OCI-LY3 (cell line): ENCODE measurements around the gene GEMIN5.

Source experiments
- H2AFZ ChIP-seq: fragments of 200-600, 300-600 bp; shearing (Covaris generic); 2 replicates; pipeline ENCODE4 v1.6.0; 2014; ENCODE audit warnings: antibody characterized with exemption, low read depth, low read length
- H3K27ac ChIP-seq: fragments of 200-600, 300-600 bp; sonication (generic); 2 replicates; pipeline ENCODE4 v1.5.1; 2014; ENCODE audit warnings: mild to moderate bottlenecking, low read length, moderate library complexity, mixed read lengths
- H3K27me3 ChIP-seq: fragments of 200-600, 300-600 bp; sonication (generic); 2 replicates; pipeline ENCODE4 v1.6.1; 2014; ENCODE audit warnings: low read depth, low read length, mixed read lengths
- H3K36me3 ChIP-seq: fragments of 200-600, 300-600 bp; sonication (generic); replicated peaks from 2 replicates; pipeline ENCODE3; 2014; ENCODE audit warnings: low read depth, low read length, mixed read lengths
- H3K4me1 ChIP-seq: fragments of 300-600, 200-600 bp; sonication (generic); 2 replicates; pipeline ENCODE4 v1.6.1; 2014; ENCODE audit warnings: low read length, mixed read lengths
- H3K4me2 ChIP-seq: fragments of 200-600, 300-600 bp; sonication (generic); 2 replicates; pipeline ENCODE4 v1.6.1; 2014; ENCODE audit warnings: low read length, mixed read lengths
- H3K4me3 ChIP-seq: fragments of 300-600, 200-600 bp; sonication (generic); 2 replicates; pipeline ENCODE4 v1.5.1; 2014; ENCODE audit warnings: antibody characterized with exemption, mild to moderate bottlenecking, low read length, moderate library complexity
- H3K79me2 ChIP-seq: fragments of 300-600, 200-600 bp; shearing (Covaris generic); 2 replicates; pipeline ENCODE4 v1.6.1; 2014; ENCODE audit warnings: mild to moderate bottlenecking, low read length, mixed read lengths
- H3K9ac ChIP-seq: fragments of 300-600, 200-600 bp; shearing (Covaris generic); 2 replicates; pipeline ENCODE4 v1.6.0; 2014; ENCODE audit warnings: mild to moderate bottlenecking, low read length, moderate library complexity
- H3K9me3 ChIP-seq: fragments of 200-600, 300-600 bp; shearing (Covaris generic); 2 replicates; pipeline ENCODE4 v1.6.1; 2014; ENCODE audit warnings: low read length, mixed read lengths; ENCODE audit not compliant: insufficient read depth
- H4K20me1 ChIP-seq: fragments of 200-600, 300-600 bp; sonication (generic); 2 replicates; pipeline ENCODE4 v1.6.1; 2016; ENCODE audit warnings: low read length, mixed read lengths; ENCODE audit not compliant: insufficient read depth
- EZH2phosphoT487 ChIP-seq: fragments of 200-600 bp; shearing (Covaris generic); IDR thresholded peaks from 2 replicates; pipeline ENCODE4 v1.6.1; 2018; ENCODE audit warnings: antibody characterized with exemption, mixed run types, low read depth
- TF ChIP-seq, protein P1 (sequence below): fragments of 200-600, 300-600 bp; sonication (generic); IDR thresholded peaks from 2 replicates; pipeline ENCODE4 v1.5.1; 2014; ENCODE audit warnings: antibody characterized with exemption, low read length, low read depth

GEMIN5 gene

DNA sequence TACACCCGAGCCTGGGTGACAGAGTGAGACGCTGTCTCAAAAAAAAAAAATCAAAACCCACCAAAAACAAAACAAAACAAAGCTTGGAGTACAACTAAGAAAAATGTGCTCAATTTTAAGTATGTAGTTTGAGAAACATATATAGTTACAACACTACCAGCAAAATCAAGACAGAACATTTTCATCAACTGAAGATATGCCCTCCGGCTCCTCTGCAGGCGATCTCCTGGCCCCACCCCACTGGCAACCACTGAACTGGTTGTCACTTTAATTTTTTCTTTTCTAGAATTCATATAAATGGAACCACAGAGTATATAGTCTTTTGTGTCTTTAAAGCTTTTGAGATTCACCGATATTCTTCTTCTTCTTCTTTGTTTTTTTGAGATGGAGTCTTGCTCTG, 44.6 kb downstream of the GEMIN5 start:
- no peak overlapping the region for H2AFZ ChIP-seq
- H3K9ac ChIP-seq: no peak overlapping the region
- no peak overlapping the region for H3K4me2 ChIP-seq
- no peaks in the 10 kb centered on the region for H3K27me3 ChIP-seq
- no peaks in the 10 kb centered on the region for H3K79me2 ChIP-seq
- no peaks in the 10 kb centered on the region for H4K20me1 ChIP-seq
- H3K4me3 ChIP-seq: no peak overlapping the region
- no peak overlapping the region for H3K27ac ChIP-seq
- TF ChIP-seq EZH2phosphoT487: no peak
- TF ChIP-seq, protein P1, sequence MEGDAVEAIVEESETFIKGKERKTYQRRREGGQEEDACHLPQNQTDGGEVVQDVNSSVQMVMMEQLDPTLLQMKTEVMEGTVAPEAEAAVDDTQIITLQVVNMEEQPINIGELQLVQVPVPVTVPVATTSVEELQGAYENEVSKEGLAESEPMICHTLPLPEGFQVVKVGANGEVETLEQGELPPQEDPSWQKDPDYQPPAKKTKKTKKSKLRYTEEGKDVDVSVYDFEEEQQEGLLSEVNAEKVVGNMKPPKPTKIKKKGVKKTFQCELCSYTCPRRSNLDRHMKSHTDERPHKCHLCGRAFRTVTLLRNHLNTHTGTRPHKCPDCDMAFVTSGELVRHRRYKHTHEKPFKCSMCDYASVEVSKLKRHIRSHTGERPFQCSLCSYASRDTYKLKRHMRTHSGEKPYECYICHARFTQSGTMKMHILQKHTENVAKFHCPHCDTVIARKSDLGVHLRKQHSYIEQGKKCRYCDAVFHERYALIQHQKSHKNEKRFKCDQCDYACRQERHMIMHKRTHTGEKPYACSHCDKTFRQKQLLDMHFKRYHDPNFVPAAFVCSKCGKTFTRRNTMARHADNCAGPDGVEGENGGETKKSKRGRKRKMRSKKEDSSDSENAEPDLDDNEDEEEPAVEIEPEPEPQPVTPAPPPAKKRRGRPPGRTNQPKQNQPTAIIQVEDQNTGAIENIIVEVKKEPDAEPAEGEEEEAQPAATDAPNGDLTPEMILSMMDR: no peak
- no peaks in the 10 kb centered on the region for H3K4me1 ChIP-seq
- H3K36me3 ChIP-seq: peaks cover 40% of the 10 kb centered on the region
- H3K9me3 ChIP-seq: no peaks in the 10 kb centered on the region

DNA sequence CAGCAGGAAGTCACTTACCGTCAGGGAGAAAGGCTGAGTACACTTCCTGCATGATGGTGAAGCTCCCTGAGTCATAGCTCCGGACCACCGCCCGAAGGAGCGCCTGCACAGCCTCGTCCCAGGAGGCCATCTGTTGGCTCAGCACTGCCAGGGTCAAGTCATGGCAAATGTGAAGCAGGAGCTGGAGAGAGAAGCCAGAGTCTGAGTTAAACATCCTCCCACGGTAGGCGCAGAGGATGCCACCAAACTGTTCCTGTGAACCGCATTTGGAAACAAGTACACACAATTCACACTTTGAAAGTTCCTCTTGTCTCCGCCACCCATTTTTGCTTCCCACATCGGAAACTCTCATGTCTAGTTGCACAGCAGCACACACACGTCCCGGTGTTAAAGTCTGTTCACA, 45.6 kb downstream of the GEMIN5 start:
- Histone ChIP-seq H4K20me1 (no peaks in the 10 kb centered on the region), H3K4me2 (no peak overlapping the region), H3K9ac (no peak overlapping the region), H3K27ac (no peak overlapping the region), H2AFZ (no peak overlapping the region), H3K79me2 (no peaks in the 10 kb centered on the region), H3K4me1 (no peaks in the 10 kb centered on the region), H3K36me3 (peaks cover 47% of the 10 kb centered on the region), H3K9me3 (no peaks in the 10 kb centered on the region), H3K27me3 (no peaks in the 10 kb centered on the region), H3K4me3 (no peak overlapping the region)
- TF ChIP-seq, protein P1: no peak
- TF ChIP-seq EZH2phosphoT487: no peak

- Histone ChIP-seq H3K27me3 (no peaks in the 10 kb centered on the region), H3K36me3 (peaks cover 81% of the 10 kb centered on the region), H3K79me2 (no peaks in the 10 kb centered on the region), H2AFZ (no peak overlapping the region), H3K4me1 (no peaks in the 10 kb centered on the region), H3K9me3 (peaks cover 8% of the 10 kb centered on the region; the same call in 1 of the 2 replicates), H3K4me2 (no peak overlapping the region), H4K20me1 (no peaks in the 10 kb centered on the region), H3K27ac (no peak overlapping the region), H3K9ac (no peak overlapping the region), H3K4me3 (no peak overlapping the region)
- TF ChIP-seq, protein P1: no peak
- TF ChIP-seq EZH2phosphoT487: no peak
Measured at GRCh38 chr5:154885439-154885838, 52.6 kb downstream of the GEMIN5 start.

DNA sequence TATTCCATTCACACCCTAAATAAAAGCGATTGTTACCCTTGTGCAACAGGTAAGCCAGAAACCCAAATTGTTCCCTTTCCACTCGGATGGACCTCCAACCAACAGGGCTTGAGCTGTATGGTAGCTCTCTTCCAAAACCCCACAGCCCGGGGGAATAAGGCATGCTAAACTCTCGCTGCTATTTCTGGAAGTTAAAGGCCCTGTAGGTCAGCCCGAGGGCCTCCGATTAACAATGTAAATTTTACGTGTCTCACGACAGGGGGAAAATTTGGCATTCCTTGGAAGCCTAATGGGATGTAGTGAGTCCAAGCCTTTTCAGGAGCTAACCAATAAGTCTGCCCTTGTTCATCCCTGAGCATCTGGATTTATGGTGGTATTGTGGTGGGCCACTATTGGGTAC, 53.6 kb downstream of the GEMIN5 start:
- Histone ChIP-seq H3K27me3 (no peaks in the 10 kb centered on the region), H3K27ac (no peak overlapping the region), H3K9ac (no peak overlapping the region), H3K4me1 (no peaks in the 10 kb centered on the region), H3K4me3 (no peak overlapping the region), H2AFZ (no peak overlapping the region), H3K9me3 (peaks cover 8% of the 10 kb centered on the region; the same call in 1 of the 2 replicates), H4K20me1 (no peaks in the 10 kb centered on the region), H3K79me2 (no peaks in the 10 kb centered on the region), H3K36me3 (peaks cover 85% of the 10 kb centered on the region), H3K4me2 (no peak overlapping the region)
- TF ChIP-seq, protein P1: no peak
- no peak for TF ChIP-seq EZH2phosphoT487
